Stromal cell of bone marrow (primary cell): ENCODE results near the gene PIM3.
A peak's percentile ranks its signal among the peaks of the same experiment; 100 is the strongest.

ENCODE experiments used
- DNase-seq: peaks from one replicate; pipeline ENCODE4 v3.0.0-alpha.2; 2012; ENCODE audit warnings: low read depth

PIM3 gene

DNA sequence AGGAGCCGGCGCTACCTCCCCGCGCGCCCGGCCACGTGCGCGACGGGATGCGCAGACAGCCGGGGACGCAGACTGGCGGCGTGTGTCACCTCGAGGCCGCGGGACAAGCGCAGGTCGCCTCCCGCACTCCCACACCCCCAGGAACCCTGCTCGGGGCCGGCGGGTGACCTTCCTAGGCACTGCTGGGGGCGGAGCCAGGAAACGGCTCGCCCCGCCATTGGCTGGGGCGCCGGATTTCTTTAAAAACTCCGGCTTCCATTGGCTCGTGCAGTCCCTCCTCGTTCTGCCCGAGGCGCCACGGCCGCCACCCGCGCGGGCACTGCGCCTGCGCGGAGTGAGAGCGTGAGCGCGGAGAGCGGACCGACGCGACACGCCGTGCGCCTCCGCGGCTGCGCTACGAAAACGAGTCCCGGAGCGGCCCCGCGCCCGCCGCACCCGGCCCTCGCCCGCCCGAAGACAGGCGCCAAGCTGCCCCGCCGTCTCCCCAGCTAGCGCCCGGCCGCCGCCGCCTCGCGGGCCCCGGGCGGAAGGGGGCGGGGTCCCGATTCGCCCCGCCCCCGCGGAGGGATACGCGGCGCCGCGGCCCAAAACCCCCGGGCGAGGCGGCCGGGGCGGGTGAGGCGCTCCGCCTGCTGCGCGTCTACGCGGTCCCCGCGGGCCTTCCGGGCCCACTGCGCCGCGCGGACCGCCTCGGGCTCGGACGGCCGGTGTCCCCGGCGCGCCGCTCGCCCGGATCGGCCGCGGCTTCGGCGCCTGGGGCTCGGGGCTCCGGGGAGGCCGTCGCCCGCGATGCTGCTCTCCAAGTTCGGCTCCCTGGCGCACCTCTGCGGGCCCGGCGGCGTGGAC is at the start of gene PIM3:
Gene PIM3, plus strand, starts transcription at position 614 of the 846 bp plus-strand sequence. Its CDS starts 176 bp downstream, at position 790.
- DNase-seq = peak; percentile 93

GRCh38 chr22:49911881-49912625 is 48.5 kb upstream of the PIM3 start:
- no peak for DNase-seq

- DNase-seq = no peak
Measured at GRCh38 chr22:49913026-49913425, 47.5 kb upstream of the PIM3 start.

DNA sequence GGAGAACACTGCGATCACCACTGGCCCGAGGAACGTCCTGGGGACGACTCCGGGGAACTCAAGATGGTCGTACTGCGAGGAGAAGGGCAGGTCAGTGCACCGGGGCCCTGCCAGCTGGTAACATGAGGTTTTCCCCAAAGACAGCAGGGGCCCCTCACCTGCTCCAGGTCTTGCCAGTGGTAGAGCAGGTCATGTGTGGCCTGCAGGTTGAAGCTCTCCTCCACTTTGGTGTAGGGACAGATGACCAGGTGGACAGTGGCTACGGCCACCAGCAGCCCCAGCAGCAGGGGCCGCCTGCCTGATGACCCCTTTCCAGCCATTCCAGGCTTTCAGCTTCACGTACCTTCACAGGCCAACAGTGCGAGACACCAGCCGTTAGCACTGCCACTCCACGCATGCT is 47.1 kb upstream of the PIM3 start:
- DNase-seq = no peak

DNA sequence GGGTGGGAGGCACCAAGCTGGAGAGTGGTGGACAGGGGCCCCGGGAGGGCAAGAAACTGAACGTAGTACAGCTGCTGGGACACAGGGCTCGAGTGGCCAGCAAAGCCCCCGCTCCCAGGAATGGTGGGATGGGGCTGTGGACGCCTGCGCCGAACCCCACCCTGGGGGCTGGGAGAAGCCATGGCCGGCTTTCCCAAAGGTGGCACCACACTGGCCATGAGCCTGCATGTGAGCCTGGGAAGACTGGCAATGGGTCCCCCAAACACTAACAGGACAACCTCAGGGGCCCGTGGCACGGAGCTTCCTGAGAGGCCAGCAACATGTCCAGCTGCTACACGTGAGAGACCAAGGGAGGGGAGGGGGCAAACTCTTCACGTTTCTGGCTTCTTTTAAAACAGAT is 46.3 kb upstream of the PIM3 start:
- no peak for DNase-seq

DNA sequence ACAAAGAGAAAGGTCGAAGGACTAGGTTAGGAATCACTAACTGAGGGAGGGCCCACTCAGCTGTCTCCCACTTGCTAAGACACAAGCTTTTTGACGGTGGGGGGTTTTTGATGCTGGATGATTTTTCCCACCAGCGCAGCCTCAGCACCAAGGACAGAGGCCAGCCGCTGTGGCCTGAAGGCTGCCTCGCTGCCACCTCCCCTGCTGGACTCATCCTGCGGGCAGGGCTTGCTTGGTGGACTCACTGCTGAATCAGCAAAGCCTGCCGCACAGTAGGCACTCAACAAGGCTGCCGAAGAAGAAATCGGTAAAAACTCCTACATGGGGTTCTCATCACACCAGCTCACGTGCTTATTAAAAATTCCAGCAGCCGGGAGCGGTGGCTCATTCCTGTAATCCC is 45.0 kb upstream of the PIM3 start:
- DNase-seq = no peak

- no peak for DNase-seq
Measured at GRCh38 chr22:49916831-49917230, 43.7 kb upstream of the PIM3 start.

GRCh38 chr22:49917974-49918910 is 42.3 kb upstream of the PIM3 start, which contains the start of the genes ALG12 and CRELD2:
ALG12 (minus strand) TSS chr22:49918438; CDS start chr22:49913765, 4,673 bp downstream.
CRELD2 (plus strand) TSS chr22:49918634; CDS start chr22:49918770, 136 bp downstream.
- peak; percentile 93 for DNase-seq

DNA sequence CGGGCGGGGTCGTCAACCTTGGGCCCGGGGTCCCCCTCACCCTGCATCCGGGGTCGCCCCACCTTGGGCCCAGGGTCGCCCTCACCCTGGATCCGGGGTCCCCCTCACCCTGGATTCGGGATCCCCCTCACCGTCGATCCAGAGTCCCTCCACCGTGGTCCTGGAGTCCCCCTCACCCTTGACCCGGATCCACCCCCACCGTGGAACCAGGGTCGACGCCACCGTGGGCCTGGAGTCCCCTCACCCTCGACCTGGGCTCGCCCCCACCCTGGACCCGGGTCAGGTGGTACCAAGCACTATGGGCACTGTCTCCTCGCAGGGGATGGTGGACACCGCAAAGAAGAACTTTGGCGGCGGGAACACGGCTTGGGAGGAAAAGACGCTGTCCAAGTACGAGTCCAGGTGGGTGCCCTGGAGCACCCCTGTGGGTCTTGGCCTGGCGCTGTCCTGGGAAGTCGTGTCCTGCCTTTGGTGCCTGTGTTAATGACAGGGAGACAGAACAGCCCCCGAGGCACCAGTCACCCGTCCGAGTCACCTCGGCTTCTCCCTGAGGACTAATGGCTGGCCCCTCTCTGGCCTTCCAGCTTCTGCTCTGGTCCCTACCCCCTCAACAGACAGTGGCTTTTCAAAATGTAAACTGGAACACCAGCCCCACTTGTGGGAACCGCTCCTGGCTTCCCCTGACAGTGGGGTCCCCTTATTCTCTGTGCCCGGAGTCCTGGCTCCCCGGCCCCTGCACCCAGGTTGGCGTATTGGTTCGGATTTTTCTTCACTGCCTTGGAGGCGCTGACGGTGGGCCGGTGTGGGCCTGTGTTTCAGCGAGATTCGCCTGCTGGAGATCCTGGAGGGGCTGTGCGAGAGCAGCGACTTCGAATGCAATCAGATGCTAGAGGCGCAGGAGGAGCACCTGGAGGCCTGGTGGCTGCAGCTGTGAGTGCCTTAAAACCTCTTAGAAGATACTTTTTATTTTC is 41.4 kb upstream of the PIM3 start:
- no peak for DNase-seq

DNA sequence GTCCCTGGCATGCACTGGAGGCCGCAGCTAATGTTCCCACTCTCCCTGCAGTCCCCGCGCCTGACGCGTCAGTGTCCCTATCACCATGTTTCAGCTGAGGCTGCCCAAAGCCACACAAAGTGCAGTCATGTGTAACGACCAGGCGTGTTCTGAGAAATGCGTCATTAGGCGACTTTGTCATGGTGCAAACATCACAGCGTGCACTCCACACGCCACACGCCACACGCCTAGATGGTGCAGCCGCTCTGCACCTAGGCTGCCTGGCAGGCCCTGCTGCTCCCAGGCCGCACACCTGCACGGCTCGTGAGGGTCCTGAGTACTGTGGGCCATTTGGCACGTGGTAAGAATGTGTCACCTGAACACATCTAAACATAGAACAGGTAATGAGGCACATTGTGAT is 39.7 kb upstream of the PIM3 start:
- no peak for DNase-seq

DNA sequence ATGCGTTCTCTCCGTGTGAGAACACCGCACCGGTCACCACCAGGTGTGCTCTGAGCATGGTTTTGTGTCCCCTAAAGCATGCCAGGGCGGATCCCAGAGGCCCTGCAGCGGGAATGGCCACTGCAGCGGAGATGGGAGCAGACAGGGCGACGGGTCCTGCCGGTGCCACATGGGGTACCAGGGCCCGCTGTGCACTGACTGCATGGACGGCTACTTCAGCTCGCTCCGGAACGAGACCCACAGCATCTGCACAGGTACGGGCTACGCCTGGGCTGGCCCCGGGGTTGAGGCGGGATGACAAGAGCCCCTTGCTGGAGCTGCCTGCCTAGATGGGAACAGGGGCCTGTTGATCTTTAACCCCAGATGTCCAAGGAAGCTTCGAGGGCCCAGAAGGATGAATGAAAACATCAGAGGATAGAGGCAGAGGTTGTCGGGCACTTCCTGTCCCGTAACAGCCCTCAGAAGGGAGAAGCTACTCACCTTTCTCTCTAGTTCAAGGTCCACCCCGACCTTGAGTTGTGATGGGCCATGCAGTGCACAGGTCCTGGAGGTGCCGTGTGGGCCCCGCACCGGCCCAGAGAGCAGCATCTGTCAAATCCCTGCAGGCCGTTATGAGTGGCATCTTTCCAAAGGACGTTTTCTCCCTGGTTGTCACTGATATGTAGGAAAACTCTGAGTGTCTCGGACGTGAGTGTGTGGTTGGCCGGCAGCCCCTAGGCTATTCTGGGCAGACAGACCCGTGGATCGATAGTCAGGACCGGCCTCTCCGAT is 38.9 kb upstream of the PIM3 start:
- no peak for DNase-seq

DNA sequence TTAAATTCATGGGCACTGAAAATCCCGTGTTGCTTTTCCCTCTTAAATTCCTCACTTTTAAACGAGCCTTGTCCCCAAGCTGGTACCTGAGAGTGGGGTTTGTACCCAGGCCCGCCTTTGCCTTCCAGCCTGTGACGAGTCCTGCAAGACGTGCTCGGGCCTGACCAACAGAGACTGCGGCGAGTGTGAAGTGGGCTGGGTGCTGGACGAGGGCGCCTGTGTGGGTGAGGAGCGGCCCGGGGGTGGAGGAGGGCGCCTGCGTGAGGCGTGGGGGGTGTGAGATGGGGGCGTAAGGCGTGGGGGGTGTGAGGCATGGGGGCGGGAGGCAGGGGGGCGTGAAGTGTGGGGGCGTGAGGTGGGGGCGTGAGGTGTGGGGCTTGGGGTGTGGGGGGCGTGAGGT is 38.1 kb upstream of the PIM3 start:
- DNase-seq = no peak

- no peak for DNase-seq
Measured at GRCh38 chr22:49922926-49923325, 37.6 kb upstream of the PIM3 start.

- DNase-seq = no peak
Measured at GRCh38 chr22:49923445-49923844, 37.1 kb upstream of the PIM3 start.

GRCh38 chr22:49924113-49924833 is 36.3 kb upstream of the PIM3 start:
- DNase-seq = no peak

GRCh38 chr22:49925525-49926128 is 34.9 kb upstream of the PIM3 start:
- DNase-seq = no peak

DNA sequence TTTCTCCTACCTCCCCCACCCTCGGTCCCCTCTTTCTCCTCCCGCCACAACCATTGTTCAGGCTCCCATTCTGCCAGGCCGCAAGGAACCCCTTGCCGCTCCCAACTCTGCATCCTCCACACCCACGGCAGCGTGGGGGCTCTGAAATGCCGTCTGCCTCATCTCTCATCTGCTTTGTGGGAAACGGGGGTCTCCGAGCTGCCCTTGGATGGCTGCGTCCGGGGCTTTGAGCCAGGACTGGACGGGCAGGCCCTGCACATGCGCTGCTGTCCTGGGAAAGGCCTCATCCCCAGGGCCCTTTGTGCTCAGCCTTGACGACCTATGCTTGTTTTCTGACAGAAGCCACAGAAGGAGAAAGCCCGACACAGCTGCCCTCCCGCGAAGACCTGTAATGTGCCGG is 33.7 kb upstream of the PIM3 start:
- no peak for DNase-seq

GRCh38 chr22:49927483-49928184 is 32.9 kb upstream of the PIM3 start:
- no peak for DNase-seq
